Measurements from ENCODE around the gene PARL.

The PARL gene

DNA sequence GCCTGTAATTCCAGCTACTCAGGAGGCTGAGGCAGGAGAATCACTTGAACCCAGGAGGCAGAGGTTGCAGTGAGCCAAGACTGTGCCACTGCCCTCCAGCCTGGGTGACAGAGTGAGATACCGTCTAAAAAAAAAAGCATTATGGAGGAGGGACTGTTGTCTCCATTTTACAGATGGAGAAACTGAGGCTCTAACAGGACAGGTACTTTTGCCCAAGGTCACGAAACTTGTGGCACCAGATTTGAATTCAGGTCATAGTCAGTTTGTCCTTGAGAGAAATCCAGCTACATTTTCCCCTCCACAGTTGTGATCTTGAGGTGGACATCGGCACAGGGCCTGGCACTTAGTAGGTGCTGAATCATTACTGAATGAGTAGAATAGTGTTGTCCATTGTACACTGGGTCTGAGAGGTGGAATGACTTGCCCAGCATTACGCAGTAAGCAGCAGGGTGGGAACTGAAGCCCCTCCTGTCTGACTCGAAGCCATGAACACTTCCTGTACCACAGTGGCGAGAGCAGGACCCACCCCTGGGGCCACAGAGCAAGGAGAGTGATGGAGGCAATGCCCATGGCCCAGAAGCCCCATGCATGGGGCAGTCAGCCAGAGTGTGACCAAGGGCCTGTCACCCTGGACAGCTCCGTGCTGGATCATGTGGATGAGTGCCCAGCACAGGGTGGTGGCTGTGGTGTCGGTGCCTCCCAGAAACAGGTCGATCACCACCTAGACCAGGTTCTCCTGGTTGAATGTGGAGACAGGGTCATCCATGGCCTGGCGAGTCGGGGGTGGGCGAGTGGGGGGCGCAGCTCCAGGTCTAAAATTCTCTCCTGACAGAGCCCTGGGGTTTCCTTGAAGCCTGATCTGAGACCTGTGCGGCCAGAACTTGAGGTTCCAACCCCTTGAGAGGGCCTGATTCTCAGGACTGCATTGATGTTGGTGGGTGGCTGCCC, 20.4 kb upstream of the PARL start:
- no peak overlapping the region for H2AFZ ChIP-seq (ENCODE audit: low read depth, low read length)
- H3K4me2 ChIP-seq (ENCODE audit: low read length) = no peak overlapping the region
- TF ChIP-seq EZH2phosphoT487 (IDR thresholded peaks at IDR 0.05; ENCODE audit: low read depth) (no peak), CTCF (IDR thresholded peaks at IDR 0.05; ENCODE audit: low read depth, low read length) (no peak)
- no peak overlapping the region for H3K27ac ChIP-seq (ENCODE audit: low read length)
- H3K4me3 ChIP-seq (ENCODE audit: low read length) = no peak overlapping the region
- H4K20me1 ChIP-seq (ENCODE audit: insufficient read depth, low read length) = no peaks in the 10 kb centered on the region
- H3K4me1 ChIP-seq (ENCODE audit: low read length) = no peaks in the 10 kb centered on the region
- H3K79me2 ChIP-seq (ENCODE audit: low read length) = no peaks in the 10 kb centered on the region
- H3K36me3 ChIP-seq (replicated peaks; ENCODE audit: low read depth, low read length) = no peaks in the 10 kb centered on the region
- peaks cover 15% of the 10 kb centered on the region for H3K27me3 ChIP-seq (ENCODE audit: low read depth, low read length)
- no peak overlapping the region for H3K9ac ChIP-seq (ENCODE audit: low read length)
- no peaks in the 10 kb centered on the region for H3K9me3 ChIP-seq (ENCODE audit: insufficient read depth, low read length)

GRCh38 chr3:183898028-183898431, 13.3 kb upstream of the PARL start:
- no peaks in the 10 kb centered on the region for H4K20me1 ChIP-seq (ENCODE audit: insufficient read depth, low read length)
- peaks cover 27% of the 10 kb centered on the region for H3K4me1 ChIP-seq (ENCODE audit: low read length)
- peaks cover 11% of the 10 kb centered on the region for H3K27me3 ChIP-seq (ENCODE audit: low read depth, low read length)
- H3K4me3 ChIP-seq (ENCODE audit: low read length) = peak overlapping the region; percentile 30
- H2AFZ ChIP-seq (ENCODE audit: low read depth, low read length) = no peak overlapping the region
- H3K4me2 ChIP-seq (ENCODE audit: low read length) = peak overlapping the region; percentile 50
- no peak overlapping the region for H3K27ac ChIP-seq (ENCODE audit: low read length)
- no peak overlapping the region for H3K9ac ChIP-seq (ENCODE audit: low read length)
- H3K36me3 ChIP-seq (replicated peaks; ENCODE audit: low read depth, low read length) = no peaks in the 10 kb centered on the region
- TF ChIP-seq CTCF (IDR thresholded peaks at IDR 0.05; ENCODE audit: low read depth, low read length) = peak; percentile 52
- no peak for TF ChIP-seq EZH2phosphoT487 (IDR thresholded peaks at IDR 0.05; ENCODE audit: low read depth)
- H3K9me3 ChIP-seq (ENCODE audit: insufficient read depth, low read length) = no peaks in the 10 kb centered on the region
- no peaks in the 10 kb centered on the region for H3K79me2 ChIP-seq (ENCODE audit: low read length)

- Histone ChIP-seq H3K27me3 (ENCODE audit: low read depth, low read length) (peaks cover 6% of the 10 kb centered on the region), H3K27ac (ENCODE audit: low read length) (no peak overlapping the region), H3K9me3 (ENCODE audit: insufficient read depth, low read length) (no peaks in the 10 kb centered on the region), H3K4me3 (ENCODE audit: low read length) (peak overlapping the region; percentile 30), H2AFZ (ENCODE audit: low read depth, low read length) (no peak overlapping the region), H4K20me1 (ENCODE audit: insufficient read depth, low read length) (no peaks in the 10 kb centered on the region), H3K4me2 (ENCODE audit: low read length) (peak overlapping the region; percentile 50), H3K9ac (ENCODE audit: low read length) (no peak overlapping the region), H3K36me3 (replicated peaks; ENCODE audit: low read depth, low read length) (no peaks in the 10 kb centered on the region), H3K4me1 (ENCODE audit: low read length) (peaks cover 27% of the 10 kb centered on the region), H3K79me2 (ENCODE audit: low read length) (no peaks in the 10 kb centered on the region)
- TF ChIP-seq CTCF (IDR thresholded peaks at IDR 0.05; ENCODE audit: low read depth, low read length) (no peak), EZH2phosphoT487 (IDR thresholded peaks at IDR 0.05; ENCODE audit: low read depth) (no peak)
Measured at GRCh38 chr3:183897606-183898005, 12.9 kb upstream of the PARL start.

DNA sequence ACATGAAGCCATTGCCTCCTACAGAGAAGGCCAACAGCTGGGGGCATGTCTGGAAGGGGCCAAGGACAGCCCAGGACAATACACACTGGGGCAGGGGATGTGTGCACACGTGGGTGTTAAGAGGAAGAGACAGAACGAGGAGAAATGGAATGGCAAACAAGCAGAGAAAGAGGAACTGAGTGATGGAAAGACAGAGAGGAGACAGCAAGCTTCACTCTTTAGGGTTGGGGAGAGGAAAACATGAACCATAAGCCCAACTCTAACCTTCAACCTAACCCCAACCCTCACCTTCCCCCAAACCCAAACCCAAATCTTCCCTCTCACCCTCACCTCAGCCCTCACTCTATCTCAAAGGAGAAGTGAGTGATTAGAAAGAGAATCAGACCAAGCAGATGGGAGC, 11.9 kb upstream of the PARL start:
- Histone ChIP-seq H3K4me3 (ENCODE audit: low read length) (no peak overlapping the region), H3K79me2 (ENCODE audit: low read length) (no peaks in the 10 kb centered on the region), H4K20me1 (ENCODE audit: insufficient read depth, low read length) (no peaks in the 10 kb centered on the region), H3K9ac (ENCODE audit: low read length) (no peak overlapping the region), H2AFZ (ENCODE audit: low read depth, low read length) (peak overlapping the region; percentile 3; the same call in 1 of the 2 replicates), H3K27ac (ENCODE audit: low read length) (no peak overlapping the region), H3K9me3 (ENCODE audit: insufficient read depth, low read length) (no peaks in the 10 kb centered on the region), H3K4me1 (ENCODE audit: low read length) (peaks cover 27% of the 10 kb centered on the region), H3K27me3 (ENCODE audit: low read depth, low read length) (0 out of 2 replicates have a peak, but pooled peaks cover 3% of the 10 kb centered on the region), H3K36me3 (replicated peaks; ENCODE audit: low read depth, low read length) (no peaks in the 10 kb centered on the region), H3K4me2 (ENCODE audit: low read length) (peak overlapping the region; percentile 50)
- no peak for TF ChIP-seq EZH2phosphoT487 (IDR thresholded peaks at IDR 0.05; ENCODE audit: low read depth)
- no peak for TF ChIP-seq CTCF (IDR thresholded peaks at IDR 0.05; ENCODE audit: low read depth, low read length)

Measured in OCI-LY3 (cell line).